HG03045 (cell line): ENCODE data around the gene HIC1.
A peak's percentile ranks its signal among the peaks of the same experiment; 100 is the strongest.

Experiments
- ATAC-seq: cut with Tn5 transposase; IDR thresholded peaks from one replicate; pipeline ENCODE4 v1.9.1; 2021; ENCODE audit warnings: mild to moderate bottlenecking, moderate library complexity; ENCODE audit not compliant: unreplicated experiment

HIC1 gene

GRCh38 chr17:2071455-2072281, 16.8 kb downstream of the HIC1 start:
- no peak for ATAC-seq

- no peak for ATAC-seq
Measured at GRCh38 chr17:2074919-2075318, 20.0 kb downstream of the HIC1 start.

- no peak for ATAC-seq
Measured at GRCh38 chr17:2075336-2076086, 20.6 kb downstream of the HIC1 start.

- ATAC-seq = no peak
Measured at GRCh38 chr17:2076087-2076984, 21.4 kb downstream of the HIC1 start.

- ATAC-seq = no peak
Measured at GRCh38 chr17:2077040-2077439, 22.1 kb downstream of the HIC1 start.

GRCh38 chr17:2081564-2081963, 26.7 kb downstream of the HIC1 start:
- ATAC-seq = no peak

GRCh38 chr17:2082003-2082781, 27.3 kb downstream of the HIC1 start:
- ATAC-seq = no peak

- no peak for ATAC-seq
Measured at GRCh38 chr17:2083613-2084035, 28.7 kb downstream of the HIC1 start.

GRCh38 chr17:2084036-2084765, 29.3 kb downstream of the HIC1 start:
- no peak for ATAC-seq

- ATAC-seq = no peak
Measured at GRCh38 chr17:2084766-2085647, 30.1 kb downstream of the HIC1 start.

- no peak for ATAC-seq
Measured at GRCh38 chr17:2085648-2085949, 30.7 kb downstream of the HIC1 start.

- no peak for ATAC-seq
Measured at GRCh38 chr17:2086306-2086705, 31.4 kb downstream of the HIC1 start.

GRCh38 chr17:2087597-2088211, 32.8 kb downstream of the HIC1 start:
- no peak for ATAC-seq

- ATAC-seq = peak; percentile 22
Measured at GRCh38 chr17:2089021-2089422, 34.1 kb downstream of the HIC1 start.

- no peak for ATAC-seq
Measured at GRCh38 chr17:2090210-2090641, 35.3 kb downstream of the HIC1 start.

- ATAC-seq = no peak
Measured at GRCh38 chr17:2090804-2091534, 36.1 kb downstream of the HIC1 start.

GRCh38 chr17:2092253-2092652, 37.4 kb downstream of the HIC1 start:
- ATAC-seq = no peak

- no peak for ATAC-seq
Measured at GRCh38 chr17:2093349-2093748, 38.4 kb downstream of the HIC1 start.
